Astrocyte of the hippocampus (primary cell): ENCODE measurements around the gene UNC13A.
"Not testable (repeated sequence)": the region's sequence is repeated elsewhere in the genome, so short reads cannot be mapped to it uniquely, and the experiment has no call there.

Experiments used
- DNase-seq: peaks from one replicate; pipeline ENCODE4 v3.0.0; 2011; ENCODE audit warnings: low read depth, low spot score

The UNC13A gene

GRCh38 chr19:17570291-17570690, 117.9 kb downstream of the UNC13A start:
- DNase-seq: not testable (repeated sequence)

- no peak for DNase-seq
These were observed 120.2 kb downstream of the UNC13A start for GRCh38 chr19:17567940-17568339.

- peak; percentile 83 for DNase-seq
These were observed 122.5 kb downstream of the UNC13A start for GRCh38 chr19:17565611-17566010.

- DNase-seq: no peak
These were observed 123.4 kb downstream of the UNC13A start for GRCh38 chr19:17564781-17565180.

GRCh38 chr19:17562561-17562960, 125.6 kb downstream of the UNC13A start:
- DNase-seq: no peak

- no peak for DNase-seq
These were observed 126.1 kb downstream of the UNC13A start for GRCh38 chr19:17562097-17562496.

- peak; percentile 77 for DNase-seq
These were observed 128.0 kb downstream of the UNC13A start for GRCh38 chr19:17560205-17560595.

- no peak for DNase-seq
These were observed 130.7 kb downstream of the UNC13A start for GRCh38 chr19:17557466-17557865.

- no peak for DNase-seq
These were observed 131.2 kb downstream of the UNC13A start for GRCh38 chr19:17556995-17557394.

GRCh38 chr19:17555929-17556813, 132.0 kb downstream of the UNC13A start:
- peak; percentile 60 for DNase-seq

GRCh38 chr19:17555480-17555928, 132.7 kb downstream of the UNC13A start, which contains the start of gene COLGALT1:
COLGALT1 (plus strand) TSS chr19:17555649; CDS start chr19:17555714, 65 bp downstream.
- DNase-seq: peak; percentile 98

GRCh38 chr19:17554968-17555479, 133.1 kb downstream of the UNC13A start:
- DNase-seq: no peak

GRCh38 chr19:17553256-17553655, 134.9 kb downstream of the UNC13A start:
- peak; percentile 72 for DNase-seq

- DNase-seq: not testable (repeated sequence)
These were observed 135.4 kb downstream of the UNC13A start for GRCh38 chr19:17552735-17553134.
